GM12874 (cell line): ENCODE data around the gene SYNPO.

Source experiments
- CTCF ChIP-seq: IDR thresholded peaks from 2 replicates; pipeline ENCODE4 v1.5.1; 2011; ENCODE audit warnings: low read depth, mild to moderate bottlenecking, control low read depth, low read length, moderate library complexity; ENCODE audit not compliant: insufficient read depth

SYNPO gene

DNA sequence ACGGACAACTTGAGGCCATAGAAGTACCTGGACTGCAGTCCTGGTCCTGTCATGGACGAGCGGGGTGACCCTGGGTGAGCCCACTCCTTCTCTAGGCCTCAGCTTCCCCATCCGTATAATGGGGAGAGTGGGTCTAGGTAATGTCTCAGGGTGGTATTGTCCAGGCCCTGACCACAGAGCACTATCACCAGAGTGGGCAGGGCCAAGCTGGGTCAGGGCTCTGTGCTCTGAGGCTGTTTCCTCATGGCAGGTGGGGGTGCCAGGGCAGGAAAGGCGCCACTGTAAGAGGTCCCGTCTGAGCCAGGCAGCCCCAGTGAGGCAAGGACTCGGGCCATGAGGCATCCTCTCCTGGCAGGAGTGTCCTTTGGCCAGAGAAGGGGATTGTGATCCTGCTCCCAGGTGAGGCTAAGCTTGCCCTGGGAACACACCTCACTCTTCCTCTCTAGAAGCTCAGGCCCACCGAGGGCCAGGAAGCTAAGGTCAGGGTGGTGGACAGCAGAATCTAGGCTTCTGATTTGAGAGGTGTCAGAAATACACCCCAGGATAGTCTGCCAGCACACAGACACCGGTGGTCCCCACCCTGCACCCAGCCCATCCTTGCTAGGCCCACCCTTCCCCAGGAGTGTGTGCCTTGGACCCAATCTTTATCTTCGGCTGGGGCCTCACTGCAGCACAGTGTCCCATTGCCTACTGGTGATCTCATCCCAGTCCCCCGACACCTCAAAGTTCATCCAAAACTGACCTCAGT lies 19.1 kb downstream of the SYNPO start:
- TF ChIP-seq CTCF = no peak

GRCh38 chr5:150660108-150660831 lies 19.8 kb downstream of the SYNPO start:
- no peak for TF ChIP-seq CTCF

GRCh38 chr5:150661086-150661485 lies 20.6 kb downstream of the SYNPO start, which contains the start of gene MYOZ3:
TSS of gene MYOZ3 (plus strand) at chr5:150661251. CDS start at chr5:150662942, 1,691 bp downstream.
- no peak for TF ChIP-seq CTCF

GRCh38 chr5:150661821-150662596 lies 21.5 kb downstream of the SYNPO start:
- TF ChIP-seq CTCF = no peak

DNA sequence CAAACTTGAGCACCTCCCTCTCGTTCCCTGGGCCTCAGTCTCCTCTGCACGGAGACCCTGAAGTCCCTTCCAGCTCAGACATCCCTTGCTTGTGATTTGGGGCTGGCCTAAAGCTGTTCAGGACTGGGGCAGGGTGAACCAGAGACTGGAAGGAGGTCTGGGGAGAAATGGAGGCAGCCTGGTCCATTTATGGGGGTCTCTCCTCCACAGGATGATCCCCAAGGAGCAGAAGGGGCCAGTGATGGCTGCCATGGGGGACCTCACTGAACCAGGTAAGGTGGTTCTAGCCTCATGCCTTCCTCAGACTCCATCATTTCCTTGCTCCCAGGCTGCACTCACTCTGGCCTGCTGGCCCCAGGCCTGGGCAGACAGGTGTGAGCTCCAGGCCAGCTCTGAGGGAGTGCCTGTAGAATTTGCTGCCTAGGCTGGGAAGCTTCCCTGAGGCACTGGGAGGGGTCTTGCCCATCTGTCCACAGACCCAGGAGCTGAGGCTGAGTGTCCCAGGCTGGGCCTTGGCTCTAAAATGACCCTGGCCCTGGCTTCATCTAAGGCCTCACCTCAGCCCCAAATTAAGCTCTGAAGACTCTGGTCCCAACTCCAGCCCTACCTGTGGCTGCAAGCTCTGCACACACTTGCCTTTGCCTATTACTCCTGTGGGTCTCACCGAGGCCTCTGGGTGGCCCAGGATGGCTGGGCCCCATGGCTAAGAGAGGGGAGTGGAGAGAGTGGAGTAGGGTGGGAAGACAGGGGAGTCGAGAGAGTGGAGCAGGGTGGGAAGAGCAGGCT lies 22.5 kb downstream of the SYNPO start:
- no peak for TF ChIP-seq CTCF

- no peak for TF ChIP-seq CTCF
These were observed 23.5 kb downstream of the SYNPO start for GRCh38 chr5:150663936-150664335.
